HG03064 (cell line): Measurements from ENCODE around the gene RPP25L.

Experiments used
- ATAC-seq: cut with Tn5 transposase; IDR thresholded peaks from one replicate; pipeline ENCODE4 v1.9.1; 2021; ENCODE audit warnings: low read depth; ENCODE audit not compliant: unreplicated experiment

The RPP25L gene

DNA sequence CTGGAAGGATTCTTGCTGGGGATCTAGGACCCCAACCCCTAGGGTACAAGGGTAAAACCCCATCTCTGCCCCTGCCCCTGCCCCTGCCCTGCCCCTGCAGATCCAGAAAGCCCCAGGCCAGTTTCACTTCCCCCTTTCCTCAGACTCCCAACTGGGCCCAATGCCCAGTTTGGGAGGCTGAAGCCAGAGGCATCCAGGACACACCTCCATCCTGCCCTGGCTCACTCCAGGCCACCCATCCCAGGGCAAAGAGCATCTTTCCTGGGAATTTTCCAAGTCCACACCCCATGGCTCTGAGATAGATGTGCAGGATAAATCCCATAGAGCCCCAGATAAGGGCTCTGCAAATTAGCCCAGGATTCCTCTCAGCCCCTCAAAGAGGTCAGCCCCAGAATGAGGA, 39.8 kb downstream of the RPP25L start:
- no peak for ATAC-seq

DNA sequence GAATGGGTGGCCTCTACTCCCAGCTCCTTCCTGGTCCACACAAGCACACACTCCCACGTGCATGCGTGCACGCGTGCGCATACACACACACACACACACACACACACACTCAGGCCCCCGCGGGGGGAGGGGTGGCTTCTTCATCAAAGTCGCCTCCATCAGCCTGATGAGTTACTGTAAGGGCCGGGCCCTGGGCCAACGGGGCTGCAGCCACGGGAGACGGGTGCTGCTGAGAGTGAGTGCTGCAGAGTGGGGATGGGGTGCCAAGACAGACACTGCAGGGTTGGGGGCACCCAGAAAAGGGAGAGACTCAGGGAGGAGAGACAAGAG, 40.5 kb downstream of the RPP25L start:
- no peak for ATAC-seq

DNA sequence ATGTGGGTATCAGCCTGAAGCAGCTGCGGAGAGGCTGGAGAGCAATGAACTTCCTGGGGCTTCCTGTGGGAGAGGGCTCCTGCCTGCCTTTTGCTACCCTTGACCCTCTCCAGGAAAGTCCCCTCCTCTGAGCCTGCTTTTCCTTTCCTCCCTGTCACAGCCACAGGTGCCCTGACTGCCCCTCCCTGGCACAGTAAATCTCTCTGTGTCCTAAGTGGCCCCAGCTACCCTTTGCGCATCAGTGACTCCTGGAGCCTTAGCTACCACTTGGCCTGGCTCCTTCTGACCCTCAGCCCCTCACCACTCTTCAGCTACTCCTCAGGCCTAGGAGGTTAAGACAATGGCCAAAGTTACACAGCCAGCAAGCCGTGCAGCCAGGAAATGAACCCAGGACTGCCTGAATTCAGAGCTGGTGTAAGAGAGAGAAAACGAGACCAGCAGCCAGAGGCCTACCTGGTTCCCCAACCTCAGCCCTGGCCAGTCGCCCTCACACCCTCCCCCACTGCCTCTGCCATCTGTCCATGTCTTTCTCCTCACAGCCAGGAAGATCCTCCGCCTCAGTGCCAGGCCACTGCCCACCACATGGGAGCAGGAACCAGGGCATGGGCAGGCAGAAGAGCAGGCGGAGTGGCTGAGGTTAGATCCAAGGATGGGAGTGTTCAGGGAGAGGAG, 41.0 kb downstream of the RPP25L start:
- ATAC-seq, result no peak

DNA sequence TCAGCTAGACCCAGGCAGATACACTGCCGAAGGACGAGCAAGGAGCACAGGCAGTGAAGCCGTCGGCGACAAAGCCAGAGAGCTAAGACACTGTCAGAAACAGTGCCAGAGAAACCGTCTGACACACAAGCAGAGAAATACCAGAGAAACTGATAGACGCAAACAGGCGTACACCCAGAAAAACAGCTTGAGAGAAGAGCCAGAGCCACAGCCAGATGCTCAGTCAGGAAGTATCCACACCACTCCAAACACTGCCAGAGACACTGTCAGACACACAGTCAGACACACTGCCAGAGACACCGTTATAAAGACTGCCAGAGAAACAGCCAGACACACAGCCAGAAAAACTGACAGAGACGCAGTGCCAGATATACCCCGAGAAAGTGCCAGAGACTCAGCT, 41.5 kb downstream of the RPP25L start:
- no peak for ATAC-seq

DNA sequence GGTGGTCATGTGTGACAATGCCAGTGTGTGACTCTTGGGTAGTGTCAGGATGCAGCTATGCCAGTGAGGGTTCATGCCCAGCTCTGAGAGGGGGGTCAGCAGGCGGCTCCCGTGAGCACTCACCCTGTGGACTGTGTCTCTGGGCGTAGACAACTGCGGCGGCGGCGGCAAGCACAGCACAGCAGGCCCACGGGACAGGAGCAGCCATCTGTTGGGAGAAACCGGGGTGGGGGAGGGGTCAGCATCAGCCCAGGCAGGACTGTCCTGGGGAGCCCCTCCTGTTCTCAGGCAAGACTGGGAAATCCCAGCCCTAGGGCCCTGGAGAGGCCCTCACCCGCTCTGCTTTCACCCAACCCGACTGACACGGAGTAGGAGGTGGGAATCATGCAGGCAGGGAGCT, 43.1 kb downstream of the RPP25L start:
- ATAC-seq, result no peak

DNA sequence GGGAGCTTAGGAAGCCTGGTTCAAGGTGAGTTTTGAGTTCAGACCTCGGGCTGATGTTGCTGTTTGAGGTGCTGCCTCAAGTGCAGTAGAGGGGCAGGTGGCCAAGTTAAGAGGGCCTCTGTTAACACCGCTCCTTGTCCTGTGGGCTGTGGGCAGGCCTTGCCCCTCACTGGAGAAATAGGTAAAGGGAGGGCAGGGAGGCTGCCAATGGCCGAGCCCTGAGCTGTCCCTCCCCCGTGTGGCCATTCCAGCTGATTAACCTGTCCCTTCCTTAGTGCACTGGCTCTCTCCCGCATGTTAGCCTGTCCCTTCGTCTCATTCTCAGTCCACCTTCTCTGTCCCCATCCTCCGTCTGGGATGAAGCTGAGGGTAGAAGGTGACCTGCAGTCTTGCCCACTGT, 43.8 kb downstream of the RPP25L start:
- no peak for ATAC-seq

DNA sequence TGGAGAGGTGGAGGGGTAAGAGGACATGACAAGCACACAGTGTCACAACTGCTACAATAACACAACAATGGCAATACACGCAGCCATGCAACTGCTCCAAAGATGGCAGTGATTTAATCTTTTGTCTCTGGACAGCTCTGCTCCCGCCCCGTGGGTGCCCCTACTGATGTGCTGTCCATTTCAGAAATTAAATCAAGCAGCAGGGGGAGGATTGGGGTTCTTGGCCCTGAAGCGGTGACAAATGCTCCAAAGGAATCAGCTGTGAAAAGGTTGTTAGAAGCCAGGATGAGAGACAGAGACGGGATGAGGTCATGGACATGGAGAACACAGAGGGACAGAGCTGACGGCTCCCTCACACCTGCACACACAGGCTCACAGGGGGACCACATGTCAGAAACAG, 44.9 kb downstream of the RPP25L start:
- ATAC-seq, result no peak

DNA sequence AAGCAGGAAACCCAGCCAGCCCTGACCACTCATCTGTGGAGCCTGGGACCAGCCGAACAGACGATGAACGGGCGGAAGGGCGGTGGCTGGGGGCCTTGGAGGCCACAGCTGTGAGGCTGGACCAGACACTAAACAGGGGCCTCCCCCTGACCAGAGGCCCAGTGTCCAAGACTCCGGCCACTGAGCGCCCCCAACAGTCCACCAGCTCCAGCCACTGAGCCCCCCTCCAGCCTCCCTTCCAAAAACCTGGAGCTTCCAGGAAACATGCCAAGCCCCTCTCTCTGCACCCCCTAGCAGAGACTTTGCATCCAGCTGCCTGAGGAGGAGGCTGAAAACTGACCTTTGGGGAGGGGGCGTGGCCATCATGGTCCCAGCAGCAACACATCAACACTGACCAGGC, 45.6 kb downstream of the RPP25L start:
- ATAC-seq, result no peak

DNA sequence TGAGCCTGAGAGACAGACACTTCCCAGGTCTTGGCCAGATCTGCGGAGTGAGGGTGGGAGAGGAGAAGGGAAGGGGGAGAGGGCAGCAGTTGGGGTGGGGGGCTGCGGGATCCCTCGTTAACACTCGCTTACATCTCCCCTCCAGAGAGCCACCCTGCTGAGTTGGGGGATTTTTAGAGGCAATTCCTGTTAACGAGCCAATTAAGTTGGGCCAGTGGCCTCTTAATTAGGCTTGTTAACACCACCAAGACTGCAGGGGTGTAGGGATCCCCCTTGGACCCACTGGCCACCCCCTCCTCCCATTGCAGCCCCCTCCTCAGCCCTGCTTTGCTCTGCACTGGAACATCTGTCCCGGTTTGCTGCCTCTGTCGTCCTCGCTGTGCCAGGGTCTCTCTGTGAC, 46.0 kb downstream of the RPP25L start:
- ATAC-seq, result no peak

DNA sequence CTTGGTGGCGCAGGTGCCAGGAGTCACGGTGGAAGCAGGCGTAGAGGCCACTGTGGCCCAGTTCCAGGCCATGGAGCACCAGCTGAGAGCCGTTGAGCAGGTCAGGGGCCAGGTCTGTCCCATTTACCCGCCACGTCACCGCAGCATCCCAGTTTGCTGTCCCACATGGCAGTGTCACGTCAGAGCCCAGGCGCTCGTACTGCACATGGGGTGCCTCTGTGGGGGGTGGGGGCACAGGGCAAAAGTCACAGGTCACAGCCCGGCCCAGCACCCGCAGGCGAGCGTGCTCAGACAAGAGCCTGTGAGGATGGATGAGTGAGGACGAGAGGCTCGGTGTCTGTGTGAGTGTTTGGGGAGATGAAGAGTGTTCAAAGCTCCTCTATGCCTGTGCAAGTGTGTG, 47.3 kb downstream of the RPP25L start:
- no peak for ATAC-seq

DNA sequence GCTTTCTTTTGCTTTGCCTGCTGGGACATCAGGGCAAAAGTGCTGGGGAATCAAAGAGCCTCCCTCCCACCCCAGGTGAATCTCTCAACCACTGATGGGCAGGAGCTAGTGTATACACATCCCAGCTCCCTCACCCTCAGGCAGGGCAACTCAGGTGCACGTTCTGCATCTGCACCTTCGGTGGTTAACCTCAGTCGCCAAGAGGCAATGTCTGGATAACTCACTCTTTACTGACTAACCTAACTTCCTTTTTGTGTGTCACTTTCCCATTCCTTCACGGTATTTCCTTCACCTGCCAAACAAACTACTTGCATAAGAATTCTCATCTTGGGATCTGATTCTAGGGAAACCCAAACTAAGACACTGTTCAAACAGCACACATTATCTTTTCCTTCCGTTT, 48.6 kb downstream of the RPP25L start:
- no peak for ATAC-seq

DNA sequence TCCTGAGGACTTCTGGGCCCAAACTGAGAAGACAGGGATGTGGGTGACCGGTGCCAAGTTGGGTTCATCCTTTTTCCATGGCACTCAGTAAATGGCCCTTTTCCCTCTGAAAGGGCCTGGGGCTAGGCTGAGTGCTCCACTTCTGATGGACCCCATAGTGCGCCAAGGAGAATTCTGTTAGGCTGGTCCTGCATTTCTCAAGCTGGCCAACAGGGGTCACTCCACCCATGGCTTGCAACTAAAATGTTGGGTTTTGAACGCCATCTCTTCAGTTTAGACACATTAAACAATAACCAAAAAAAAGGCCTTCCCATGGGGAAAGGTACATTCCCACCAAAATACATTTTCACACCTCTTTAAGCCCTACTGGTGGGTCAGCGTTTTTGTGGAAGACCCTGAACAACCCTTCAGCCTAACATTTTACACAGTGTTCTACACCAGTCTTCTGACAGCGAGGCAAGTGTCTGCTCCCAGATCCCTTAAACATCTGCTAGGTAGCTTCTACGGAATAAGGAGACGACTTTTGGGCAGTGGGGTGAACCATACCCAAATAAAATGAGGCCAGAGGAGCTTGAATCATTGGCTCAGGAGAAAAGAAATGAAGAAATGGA, 49.7 kb downstream of the RPP25L start:
- ATAC-seq, result no peak

DNA sequence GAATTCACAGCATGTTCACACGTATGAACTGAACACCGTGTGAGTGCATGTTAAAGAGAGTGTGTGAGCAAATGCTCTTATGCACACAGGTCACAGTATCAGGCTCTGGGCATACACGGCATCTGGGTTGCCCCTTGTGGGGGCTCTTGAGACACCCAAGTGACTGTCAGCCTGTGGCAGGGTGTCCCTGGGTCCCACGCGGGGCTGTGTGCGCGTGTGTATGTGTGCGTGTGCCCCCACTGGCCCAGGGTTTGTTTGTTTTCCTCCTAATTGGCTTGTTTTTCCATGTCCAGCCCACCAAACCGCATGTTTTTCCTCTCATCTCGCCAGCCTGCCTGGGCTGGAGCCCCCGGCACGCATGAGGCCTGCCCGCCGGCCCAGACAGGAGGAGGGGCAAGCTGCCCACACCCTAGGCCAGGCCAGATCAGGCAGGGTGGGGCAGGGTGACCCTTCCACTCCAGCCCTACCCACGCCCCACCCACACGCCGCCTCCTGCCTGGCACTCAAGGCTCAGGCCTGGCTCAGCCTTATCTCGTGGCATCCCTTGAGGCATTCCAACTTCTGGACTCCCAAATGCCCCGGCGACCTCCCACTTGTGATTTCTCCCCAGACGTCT, 51.2 kb downstream of the RPP25L start:
- no peak for ATAC-seq
